Liver (tissue), 9 donors: ENCODE measurements around the gene APP. TPM values are rescaled to one million over a fixed set of nuclear protein-coding genes. Genes with fewer than 3 reads are reported as not detected.
A peak's percentile ranks its signal among the peaks of the same experiment; 100 is the strongest.

Experiments used
- DNase-seq: peaks from one replicate; pipeline ENCODE4 v3.0.0-alpha.2; 2017; ENCODE audit warnings: low spot score
- H3K27ac ChIP-seq, 2 donors: one replicate each; pipeline ENCODE4 v1.7.0; 2013; ENCODE audit warnings: inconsistent platforms in 2 of 2, low read length in 2 of 2, control low read depth in 1 of 2, low read depth in 1 of 2, mild to moderate bottlenecking in 1 of 2
- H3K27me3 ChIP-seq, 4 donors: one replicate each; pipeline versions ENCODE4 v1.6.1 to v1.7.0; 2013; ENCODE audit warnings: low read length in 3 of 4, inconsistent platforms in 1 of 4, mild to moderate bottlenecking in 1 of 4, moderate library complexity in 1 of 4; ENCODE audit not compliant: control insufficient read depth in 4 of 4, insufficient read depth in 4 of 4
- H3K36me3 ChIP-seq, 4 donors: one replicate each; pipeline versions ENCODE4 v1.6.1 to v1.7.0; 2013; ENCODE audit warnings: low read length in 3 of 4, mild to moderate bottlenecking in 3 of 4, low read depth in 1 of 4, moderate library complexity in 1 of 4; ENCODE audit not compliant: control insufficient read depth in 4 of 4, insufficient read depth in 3 of 4
- H3K4me1 ChIP-seq, 4 donors: one replicate each; pipeline versions ENCODE4 v1.6.1 to v1.7.0; 2013; ENCODE audit warnings: low read length in 3 of 4, mild to moderate bottlenecking in 3 of 4, moderate library complexity in 1 of 4; ENCODE audit not compliant: control insufficient read depth in 4 of 4, insufficient read depth in 4 of 4
- H3K4me3 ChIP-seq, 3 donors: one replicate each; pipeline versions ENCODE4 v1.6.1 to v1.7.0; 2013; ENCODE audit warnings: low read length in 3 of 3, control low read depth in 1 of 3, low read depth in 1 of 3, mild to moderate bottlenecking in 1 of 3
- H3K9ac ChIP-seq, 2 donors: one replicate each; pipeline ENCODE4 v1.7.0; 2013; ENCODE audit warnings: low read length in 2 of 2, mild to moderate bottlenecking in 2 of 2, moderate library complexity in 2 of 2, control low read depth in 1 of 2, low read depth in 1 of 2
- H3K9me3 ChIP-seq, 4 donors: one replicate each; pipeline versions ENCODE4 v1.6.1 to v1.7.0; 2013; ENCODE audit warnings: low read length in 3 of 4; ENCODE audit not compliant: control insufficient read depth in 4 of 4
- EGR1 ChIP-seq, 2 donors: IDR thresholded peaks; 2 replicates each; pipeline ENCODE4 v1.6.1; 2016 to 2018; ENCODE audit warnings: antibody characterized with exemption in 2 of 2, low read depth in 2 of 2
- FOXA1 ChIP-seq: IDR thresholded peaks from 2 replicates; pipeline ENCODE4 v1.6.1; 2016; ENCODE audit warnings: antibody characterized with exemption
- FOXA2 ChIP-seq: IDR thresholded peaks from 2 replicates; pipeline ENCODE4 v1.6.1; 2016; ENCODE audit warnings: antibody characterized with exemption
- GABPA ChIP-seq, 2 donors: IDR thresholded peaks in 1 of 2; conservative IDR thresholded peaks in 1 of 2; 2 replicates each; pipeline ENCODE4 v1.6.1; 2016; ENCODE audit warnings: antibody characterized with exemption in 2 of 2, mild to moderate bottlenecking in 1 of 2, moderate library complexity in 1 of 2
- HNF4A ChIP-seq, 2 donors: conservative IDR thresholded peaks; 2 replicates each; pipeline ENCODE4 v1.6.1; 2016; ENCODE audit warnings: antibody characterized with exemption in 2 of 2, mild to moderate bottlenecking in 2 of 2
- HNF4G ChIP-seq: IDR thresholded peaks from 2 replicates; pipeline ENCODE4 v1.6.1; 2016; ENCODE audit warnings: antibody characterized with exemption
- JUND ChIP-seq, 2 donors: IDR thresholded peaks; 2 replicates each; pipeline ENCODE4 v1.6.1; 2016; ENCODE audit warnings: antibody characterized with exemption in 2 of 2
- NR2F2 ChIP-seq: IDR thresholded peaks from 2 replicates; pipeline ENCODE4 v1.6.1; 2016; ENCODE audit warnings: antibody characterized with exemption
- RAD21 ChIP-seq, 2 donors: IDR thresholded peaks; 2 replicates each; pipeline ENCODE4 v1.6.1; 2016; ENCODE audit warnings: antibody characterized with exemption in 2 of 2, mild to moderate bottlenecking in 2 of 2
- RXRA ChIP-seq, 2 donors: IDR thresholded peaks; 2 replicates each; pipeline ENCODE4 v1.6.1; 2017 to 2018; ENCODE audit warnings: antibody characterized with exemption in 2 of 2, mild to moderate bottlenecking in 1 of 2
- SP1 ChIP-seq: IDR thresholded peaks from 2 replicates; pipeline ENCODE4 v1.6.1; 2018; ENCODE audit warnings: antibody characterized with exemption, mild to moderate bottlenecking
- TAF1 ChIP-seq: conservative IDR thresholded peaks from 2 replicates; pipeline ENCODE4 v1.6.1; 2016; ENCODE audit warnings: antibody characterized with exemption, mild to moderate bottlenecking
- YY1 ChIP-seq: IDR thresholded peaks from 2 replicates; pipeline ENCODE4 v1.6.1; 2016; ENCODE audit warnings: antibody characterized with exemption, mild to moderate bottlenecking
- WGBS: extraction: QIAGEN DNeasy Blood & Tissue Kit; methylation state at CpG from one replicate; pipeline ENCODE4 v1.1.7; 2013; 5-methylcytosine and 5-hydroxymethylcytosine counted together
- polyA plus RNA-seq, 2 donors: library from polyadenylated mRNA; stranded (reverse) in 1 of 2; unstranded in 1 of 2; fragments of 200-250 nt in 1 of 2; fragments of >200 nt in 1 of 2; fragmentation: Nextera tagmentation in 1 of 2; extraction: Ambion mirVana in 1 of 2; gene quantifications; one replicate each; pipeline versions ENCODE4 v1.2.1 to v1.2.3, GENCODE V29; 2013 to 2015
- total RNA-seq, 2 donors: library from RNA; depleted of rRNA; stranded (reverse); fragments of >200 nt; gene quantifications; one replicate each; pipeline ENCODE4 v1.2.3, GENCODE V29; 2014
- TF ChIP-seq, protein P1 (sequence below): IDR thresholded peaks from 2 replicates; pipeline ENCODE4 v1.6.1; 2016; ENCODE audit warnings: antibody characterized with exemption
- TF ChIP-seq, protein P2 (sequence below): fragments of 150-350 bp; IDR thresholded peaks from 2 replicates; pipeline ENCODE4 v1.5.1; 2017; ENCODE audit warnings: improper control_type of control experiment, low read depth, low read length; ENCODE audit not compliant: missing input control
- TF ChIP-seq, protein P3 (sequence below): IDR thresholded peaks from 2 replicates; pipeline ENCODE4 v1.6.1; 2016; ENCODE audit warnings: antibody characterized with exemption
- TF ChIP-seq, protein P4 (sequence below): IDR thresholded peaks from 2 replicates; pipeline ENCODE4 v1.6.1; 2016; ENCODE audit warnings: antibody characterized with exemption, mild to moderate bottlenecking
- donor health status: healthy.
- donor health status: healthy.
- donor health status: healthy.
- donor health status: healthy.
- donor health status: healthy.

APP gene
- total and polyA plus RNA-seq, 4 donors = 24.9 to 201 (median 111) TPM

DNA sequence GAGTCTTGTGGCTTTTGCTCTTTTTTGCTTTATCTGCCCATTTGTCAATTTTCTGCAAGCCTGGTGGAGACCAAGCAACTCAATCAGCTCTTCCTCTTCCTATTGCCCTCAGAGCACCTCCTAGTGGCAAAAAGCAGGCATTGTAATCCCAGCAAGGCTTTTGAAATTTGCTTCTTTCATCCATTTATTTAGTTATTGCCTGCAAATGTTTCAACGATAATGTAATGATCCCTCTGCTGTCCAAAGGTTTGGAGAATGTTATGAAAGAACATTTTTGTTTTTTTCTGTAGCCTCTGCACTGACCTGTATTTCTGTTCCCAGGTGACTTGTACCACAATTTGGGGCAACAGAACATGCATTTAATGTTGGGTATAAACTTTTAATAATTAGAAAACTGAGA lies 308.0 kb downstream of the APP start (continued):
- TF ChIP-seq, protein P1, sequence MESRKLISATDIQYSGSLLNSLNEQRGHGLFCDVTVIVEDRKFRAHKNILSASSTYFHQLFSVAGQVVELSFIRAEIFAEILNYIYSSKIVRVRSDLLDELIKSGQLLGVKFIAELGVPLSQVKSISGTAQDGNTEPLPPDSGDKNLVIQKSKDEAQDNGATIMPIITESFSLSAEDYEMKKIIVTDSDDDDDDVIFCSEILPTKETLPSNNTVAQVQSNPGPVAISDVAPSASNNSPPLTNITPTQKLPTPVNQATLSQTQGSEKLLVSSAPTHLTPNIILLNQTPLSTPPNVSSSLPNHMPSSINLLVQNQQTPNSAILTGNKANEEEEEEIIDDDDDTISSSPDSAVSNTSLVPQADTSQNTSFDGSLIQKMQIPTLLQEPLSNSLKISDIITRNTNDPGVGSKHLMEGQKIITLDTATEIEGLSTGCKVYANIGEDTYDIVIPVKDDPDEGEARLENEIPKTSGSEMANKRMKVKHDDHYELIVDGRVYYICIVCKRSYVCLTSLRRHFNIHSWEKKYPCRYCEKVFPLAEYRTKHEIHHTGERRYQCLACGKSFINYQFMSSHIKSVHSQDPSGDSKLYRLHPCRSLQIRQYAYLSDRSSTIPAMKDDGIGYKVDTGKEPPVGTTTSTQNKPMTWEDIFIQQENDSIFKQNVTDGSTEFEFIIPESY = no peak
- peak; percentile 28 to 38 for TF ChIP-seq RXRA (IDR thresholded peaks at IDR 0.05)
- TF ChIP-seq NR2F2 = no peak
- TF ChIP-seq, protein P2, sequence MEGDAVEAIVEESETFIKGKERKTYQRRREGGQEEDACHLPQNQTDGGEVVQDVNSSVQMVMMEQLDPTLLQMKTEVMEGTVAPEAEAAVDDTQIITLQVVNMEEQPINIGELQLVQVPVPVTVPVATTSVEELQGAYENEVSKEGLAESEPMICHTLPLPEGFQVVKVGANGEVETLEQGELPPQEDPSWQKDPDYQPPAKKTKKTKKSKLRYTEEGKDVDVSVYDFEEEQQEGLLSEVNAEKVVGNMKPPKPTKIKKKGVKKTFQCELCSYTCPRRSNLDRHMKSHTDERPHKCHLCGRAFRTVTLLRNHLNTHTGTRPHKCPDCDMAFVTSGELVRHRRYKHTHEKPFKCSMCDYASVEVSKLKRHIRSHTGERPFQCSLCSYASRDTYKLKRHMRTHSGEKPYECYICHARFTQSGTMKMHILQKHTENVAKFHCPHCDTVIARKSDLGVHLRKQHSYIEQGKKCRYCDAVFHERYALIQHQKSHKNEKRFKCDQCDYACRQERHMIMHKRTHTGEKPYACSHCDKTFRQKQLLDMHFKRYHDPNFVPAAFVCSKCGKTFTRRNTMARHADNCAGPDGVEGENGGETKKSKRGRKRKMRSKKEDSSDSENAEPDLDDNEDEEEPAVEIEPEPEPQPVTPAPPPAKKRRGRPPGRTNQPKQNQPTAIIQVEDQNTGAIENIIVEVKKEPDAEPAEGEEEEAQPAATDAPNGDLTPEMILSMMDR = peak; percentile 79
- TF ChIP-seq JUND (IDR thresholded peaks at IDR 0.05) = peak in 1 of 2 donors; percentile 52

DNA sequence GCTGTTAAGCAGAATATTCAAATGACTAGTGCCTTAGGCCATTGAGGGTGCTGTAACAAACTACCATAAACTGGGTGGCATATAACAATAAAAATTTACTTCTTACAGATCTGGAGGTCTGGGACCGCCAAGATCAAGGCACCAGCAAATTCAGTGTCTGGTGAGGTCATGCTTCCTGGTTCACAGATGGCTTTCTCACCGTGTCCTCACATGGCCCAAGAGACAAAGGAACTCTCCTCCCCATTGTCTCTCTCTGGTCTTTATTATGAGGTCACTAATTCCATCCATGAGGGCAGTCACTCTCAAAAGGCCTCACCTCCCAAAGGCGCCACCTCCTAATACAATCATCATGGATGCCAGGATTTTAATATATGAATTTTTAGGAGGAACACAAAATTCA lies 308.5 kb downstream of the APP start:
- 89% methylated on average over 3 of the region's 3 CpGs for WGBS
- no peak overlapping the region for H3K4me3 ChIP-seq
- TF ChIP-seq SP1 = no peak
- TF ChIP-seq FOXA2 = no peak
- TF ChIP-seq RXRA (IDR thresholded peaks at IDR 0.05) = no peak
- TF ChIP-seq, protein P3, sequence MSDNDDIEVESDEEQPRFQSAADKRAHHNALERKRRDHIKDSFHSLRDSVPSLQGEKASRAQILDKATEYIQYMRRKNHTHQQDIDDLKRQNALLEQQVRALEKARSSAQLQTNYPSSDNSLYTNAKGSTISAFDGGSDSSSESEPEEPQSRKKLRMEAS = no peak
- no peaks in the 10 kb centered on the region for H3K27me3 ChIP-seq
- no peaks in the 10 kb centered on the region for H3K9me3 ChIP-seq
- no peak for DNase-seq
- H3K27ac ChIP-seq = peak overlapping the region; percentile 74 to 87
- H3K36me3 ChIP-seq = no peaks in the 10 kb centered on the region
- peaks cover 2 to 45% (median 22%) of the 10 kb centered on the region in 4 donors for H3K4me1 ChIP-seq
- H3K9ac ChIP-seq = no peak overlapping the region

DNA sequence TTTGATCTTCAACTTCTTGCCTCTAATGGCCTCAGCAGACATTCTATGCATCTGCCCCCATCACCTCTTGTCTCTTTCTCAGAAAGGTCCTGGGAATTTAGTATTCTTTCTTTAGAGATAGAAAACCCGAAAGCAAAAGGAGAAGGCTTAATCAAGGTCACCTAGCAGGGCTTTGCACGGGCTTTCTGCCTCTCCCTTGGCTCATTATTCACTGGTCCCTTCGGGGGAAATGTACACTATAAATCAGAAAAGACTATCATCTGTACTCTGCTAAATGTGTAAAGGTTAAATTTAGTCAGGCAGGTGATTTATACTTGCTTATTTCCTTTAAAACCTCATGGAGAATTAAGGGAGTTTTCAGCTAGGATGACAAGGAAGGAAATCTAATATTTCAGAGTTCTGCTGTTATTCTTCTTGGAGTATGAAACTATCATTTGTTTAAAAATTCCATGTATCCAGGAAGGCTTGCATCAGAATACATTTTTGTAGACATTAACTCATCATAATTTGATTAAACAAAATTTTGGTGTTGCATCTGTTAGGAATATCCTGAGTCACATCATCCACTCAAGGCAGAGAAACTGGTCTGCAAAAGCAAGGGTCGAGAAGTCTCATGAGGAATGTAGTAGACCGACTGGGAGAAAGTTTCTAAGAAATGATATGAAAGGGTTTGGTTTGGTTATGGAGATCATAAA lies 311.2 kb downstream of the APP start:
- Histone ChIP-seq H3K9me3 (no peaks in the 10 kb centered on the region), H3K27ac (no peak overlapping the region), H3K27me3 (no peaks in the 10 kb centered on the region), H3K4me1 (peaks cover 2 to 33% (median 16%) of the 10 kb centered on the region in 4 donors), H3K36me3 (no peaks in the 10 kb centered on the region), H3K4me3 (no peak overlapping the region), H3K9ac (no peak overlapping the region)
- 82% methylated on average over 5 of the region's 5 CpGs for WGBS
- no peak for DNase-seq
- TF ChIP-seq FOXA1 = no peak
- no peak for TF ChIP-seq FOXA2
- no peak for TF ChIP-seq RAD21 (IDR thresholded peaks at IDR 0.05)
- no peak for TF ChIP-seq HNF4G
- TF ChIP-seq, protein P1 = no peak
- no peak for TF ChIP-seq JUND (IDR thresholded peaks at IDR 0.05)
- no peak for TF ChIP-seq RXRA (IDR thresholded peaks at IDR 0.05)
- TF ChIP-seq GABPA (IDR thresholded peaks at IDR 0.05 in 1 of 2, conservative IDR thresholded peaks at IDR 0.05 in 1 of 2) = no peak
- no peak for TF ChIP-seq YY1
- no peak for TF ChIP-seq NR2F2
- TF ChIP-seq, protein P3 = no peak
- no peak for TF ChIP-seq HNF4A (conservative IDR thresholded peaks at IDR 0.05)
- no peak for TF ChIP-seq SP1
- TF ChIP-seq, protein P2 = no peak
- TF ChIP-seq EGR1 (IDR thresholded peaks at IDR 0.05; ENCODE audit: low read depth in 2 of 2) = no peak
- TF ChIP-seq, protein P4, sequence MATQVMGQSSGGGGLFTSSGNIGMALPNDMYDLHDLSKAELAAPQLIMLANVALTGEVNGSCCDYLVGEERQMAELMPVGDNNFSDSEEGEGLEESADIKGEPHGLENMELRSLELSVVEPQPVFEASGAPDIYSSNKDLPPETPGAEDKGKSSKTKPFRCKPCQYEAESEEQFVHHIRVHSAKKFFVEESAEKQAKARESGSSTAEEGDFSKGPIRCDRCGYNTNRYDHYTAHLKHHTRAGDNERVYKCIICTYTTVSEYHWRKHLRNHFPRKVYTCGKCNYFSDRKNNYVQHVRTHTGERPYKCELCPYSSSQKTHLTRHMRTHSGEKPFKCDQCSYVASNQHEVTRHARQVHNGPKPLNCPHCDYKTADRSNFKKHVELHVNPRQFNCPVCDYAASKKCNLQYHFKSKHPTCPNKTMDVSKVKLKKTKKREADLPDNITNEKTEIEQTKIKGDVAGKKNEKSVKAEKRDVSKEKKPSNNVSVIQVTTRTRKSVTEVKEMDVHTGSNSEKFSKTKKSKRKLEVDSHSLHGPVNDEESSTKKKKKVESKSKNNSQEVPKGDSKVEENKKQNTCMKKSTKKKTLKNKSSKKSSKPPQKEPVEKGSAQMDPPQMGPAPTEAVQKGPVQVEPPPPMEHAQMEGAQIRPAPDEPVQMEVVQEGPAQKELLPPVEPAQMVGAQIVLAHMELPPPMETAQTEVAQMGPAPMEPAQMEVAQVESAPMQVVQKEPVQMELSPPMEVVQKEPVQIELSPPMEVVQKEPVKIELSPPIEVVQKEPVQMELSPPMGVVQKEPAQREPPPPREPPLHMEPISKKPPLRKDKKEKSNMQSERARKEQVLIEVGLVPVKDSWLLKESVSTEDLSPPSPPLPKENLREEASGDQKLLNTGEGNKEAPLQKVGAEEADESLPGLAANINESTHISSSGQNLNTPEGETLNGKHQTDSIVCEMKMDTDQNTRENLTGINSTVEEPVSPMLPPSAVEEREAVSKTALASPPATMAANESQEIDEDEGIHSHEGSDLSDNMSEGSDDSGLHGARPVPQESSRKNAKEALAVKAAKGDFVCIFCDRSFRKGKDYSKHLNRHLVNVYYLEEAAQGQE = no peak
- TF ChIP-seq TAF1 = no peak
